Cardiac fibroblast (primary cell): Measurements from ENCODE around the gene LAMA2.
A peak's percentile ranks its signal among the peaks of the same experiment; 100 is the strongest.

Experiments
- DNase-seq, 2 donors: peaks; one replicate each; pipeline versions ENCODE4 v3.0.0 to v3.0.0-alpha.2; 2010; ENCODE audit warnings: low read depth in 2 of 2
- H3K4me3 ChIP-seq, 2 donors: replicated peaks in 1 of 2; 1 replicate in 1 of 2; 2 replicates in 1 of 2; pipeline ENCODE4 v1.5.1; 2011; ENCODE audit warnings: low read depth in 2 of 2, low read length in 2 of 2, mild to moderate bottlenecking in 2 of 2, moderate library complexity in 1 of 2
- TF ChIP-seq, protein P1 (sequence below): IDR thresholded peaks from one replicate; pipeline ENCODE4 v1.5.1; 2011; ENCODE audit warnings: low read depth, mild to moderate bottlenecking, low read length, inconsistent platforms

The LAMA2 gene

DNA sequence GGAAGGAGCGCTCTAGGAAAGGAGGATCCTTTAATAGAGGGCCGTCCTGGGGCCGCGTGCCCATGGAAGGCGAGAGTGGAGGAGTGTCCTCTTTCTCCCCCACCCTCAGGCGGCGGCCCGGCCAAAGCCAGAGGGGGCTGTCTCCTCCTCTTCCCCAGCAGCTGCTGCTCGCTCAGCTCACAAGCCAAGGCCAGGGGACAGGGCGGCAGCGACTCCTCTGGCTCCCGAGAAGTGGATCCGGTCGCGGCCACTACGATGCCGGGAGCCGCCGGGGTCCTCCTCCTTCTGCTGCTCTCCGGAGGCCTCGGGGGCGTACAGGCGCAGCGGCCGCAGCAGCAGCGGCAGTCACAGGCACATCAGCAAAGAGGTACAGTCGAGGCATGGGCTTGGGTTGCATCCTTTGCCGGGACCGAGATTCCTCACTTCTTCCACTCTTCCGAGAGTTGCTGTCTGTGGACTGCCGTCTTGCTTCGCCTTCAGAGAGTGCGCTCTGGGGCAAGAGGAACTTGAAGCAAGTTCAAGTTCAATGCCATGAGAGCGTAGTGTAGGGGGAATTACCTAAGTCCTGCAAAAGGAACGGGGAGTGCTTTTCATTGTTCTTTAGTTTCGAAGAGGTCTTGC is at the start of gene LAMA2:
LAMA2 (plus strand) TSS at position 148 of the 621 bp plus-strand sequence; CDS start at position 256, 108 bp downstream.
- TF ChIP-seq, protein P1, sequence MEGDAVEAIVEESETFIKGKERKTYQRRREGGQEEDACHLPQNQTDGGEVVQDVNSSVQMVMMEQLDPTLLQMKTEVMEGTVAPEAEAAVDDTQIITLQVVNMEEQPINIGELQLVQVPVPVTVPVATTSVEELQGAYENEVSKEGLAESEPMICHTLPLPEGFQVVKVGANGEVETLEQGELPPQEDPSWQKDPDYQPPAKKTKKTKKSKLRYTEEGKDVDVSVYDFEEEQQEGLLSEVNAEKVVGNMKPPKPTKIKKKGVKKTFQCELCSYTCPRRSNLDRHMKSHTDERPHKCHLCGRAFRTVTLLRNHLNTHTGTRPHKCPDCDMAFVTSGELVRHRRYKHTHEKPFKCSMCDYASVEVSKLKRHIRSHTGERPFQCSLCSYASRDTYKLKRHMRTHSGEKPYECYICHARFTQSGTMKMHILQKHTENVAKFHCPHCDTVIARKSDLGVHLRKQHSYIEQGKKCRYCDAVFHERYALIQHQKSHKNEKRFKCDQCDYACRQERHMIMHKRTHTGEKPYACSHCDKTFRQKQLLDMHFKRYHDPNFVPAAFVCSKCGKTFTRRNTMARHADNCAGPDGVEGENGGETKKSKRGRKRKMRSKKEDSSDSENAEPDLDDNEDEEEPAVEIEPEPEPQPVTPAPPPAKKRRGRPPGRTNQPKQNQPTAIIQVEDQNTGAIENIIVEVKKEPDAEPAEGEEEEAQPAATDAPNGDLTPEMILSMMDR, result peak; percentile 9
- peak; percentile 76 to 87 for DNase-seq
- peak within 1 kb of the TSS; percentile 70 to 73 for H3K4me3 ChIP-seq

GRCh38 chr6:128836761-128837160 is 46.2 kb upstream of the LAMA2 start:
- no peak overlapping the region for H3K4me3 ChIP-seq
- TF ChIP-seq, protein P1, result no peak
- DNase-seq, result no peak

DNA sequence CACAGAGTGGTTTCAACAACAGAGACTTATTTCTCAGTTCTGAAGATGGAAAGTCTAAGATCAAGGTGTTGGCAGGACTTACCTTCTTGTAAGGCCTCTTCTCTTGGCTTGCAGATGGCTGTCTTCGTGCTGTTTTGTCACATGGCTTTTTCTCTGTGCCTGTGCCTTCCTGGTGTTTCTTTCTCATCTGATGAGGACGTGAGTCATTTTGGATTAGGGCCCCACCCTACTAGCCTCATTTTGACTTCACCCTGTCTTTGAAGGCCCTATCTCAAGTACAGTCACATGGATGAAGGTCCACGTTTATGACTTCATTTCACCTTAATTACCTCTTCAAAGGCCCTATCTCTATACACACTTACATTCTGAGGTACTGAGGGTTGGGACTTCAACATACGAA is 41.4 kb upstream of the LAMA2 start:
- DNase-seq, result peak in 1 of 2 donors; percentile 11
- TF ChIP-seq, protein P1, result no peak
- no peak overlapping the region for H3K4me3 ChIP-seq

DNA sequence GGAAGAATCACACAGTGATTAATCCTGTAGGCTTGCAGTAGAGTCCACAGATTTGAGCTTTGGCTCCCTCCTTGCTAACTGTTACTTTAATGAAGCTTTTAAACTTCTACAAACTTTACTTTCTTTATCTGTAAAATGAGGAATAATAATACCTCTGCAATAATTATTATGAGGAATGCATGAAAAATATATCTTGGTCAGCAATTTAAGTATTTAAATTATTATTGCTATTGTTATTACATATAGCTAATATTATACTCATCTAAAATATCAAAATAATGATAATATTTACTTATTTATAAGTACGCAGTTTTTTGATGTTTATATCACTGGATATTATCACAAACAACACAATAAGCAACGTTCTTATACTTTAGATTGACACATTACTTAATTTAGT is 38.3 kb upstream of the LAMA2 start:
- TF ChIP-seq, protein P1, result no peak

GRCh38 chr6:128847431-128848210 is 35.3 kb upstream of the LAMA2 start:
- no peak overlapping the region for H3K4me3 ChIP-seq
- TF ChIP-seq, protein P1, result no peak
- no peak for DNase-seq

More for the DNA sequence above, 38.3 kb upstream of the LAMA2 start:
- DNase-seq, result no peak
- no peak overlapping the region for H3K4me3 ChIP-seq

GRCh38 chr6:128848212-128848935 is 34.6 kb upstream of the LAMA2 start:
- H3K4me3 ChIP-seq, result no peak overlapping the region
- peak in 1 of 2 donors; percentile 14 for DNase-seq
- TF ChIP-seq, protein P1, result no peak
